OCI-LY1 (cell line): ENCODE results near the gene ZYX.

Source experiments
- H2AFZ ChIP-seq: fragments of 200-600 bp; sonication (generic), shearing (Covaris generic); 2 replicates; pipeline ENCODE4 v1.6.0; 2014; ENCODE audit warnings: antibody characterized with exemption, mild to moderate bottlenecking, low read length
- H3F3A ChIP-seq: fragments of 200-600 bp; sonication (generic), shearing (Covaris generic); 2 replicates; pipeline ENCODE4 v1.6.0; 2014; ENCODE audit warnings: mild to moderate bottlenecking, antibody characterized with exemption, low read length, moderate library complexity; ENCODE audit not compliant: insufficient read depth
- H3K27ac ChIP-seq: fragments of 200-600 bp; sonication (generic); 2 replicates; pipeline ENCODE4 v1.5.1; 2014; ENCODE audit warnings: low read length, mixed run types, mild to moderate bottlenecking, low read depth; ENCODE audit not compliant: poor library complexity, severe bottlenecking
- H3K27me3 ChIP-seq: fragments of 200-600 bp; sonication (generic); 2 replicates; pipeline ENCODE4 v1.6.0; 2014; ENCODE audit warnings: antibody characterized with exemption, mild to moderate bottlenecking, low read length, moderate library complexity; ENCODE audit not compliant: insufficient read depth
- H3K36me3 ChIP-seq: fragments of 200-600 bp; sonication (generic); 2 replicates; pipeline ENCODE4 v1.6.1; 2014; ENCODE audit warnings: mild to moderate bottlenecking, antibody characterized with exemption, low read length, moderate library complexity, mixed read lengths; ENCODE audit not compliant: insufficient read depth
- H3K4me1 ChIP-seq: fragments of 200-600 bp; sonication (generic); 2 replicates; pipeline ENCODE4 v1.5.1; 2014; ENCODE audit warnings: mild to moderate bottlenecking, low read length, moderate library complexity; ENCODE audit not compliant: insufficient read depth, severe bottlenecking
- H3K4me2 ChIP-seq: fragments of 200-600 bp; sonication (generic), shearing (Covaris generic); 2 replicates; pipeline ENCODE4 v1.6.1; 2014; ENCODE audit warnings: low read length
- H3K4me3 ChIP-seq: fragments of 200-600 bp; sonication (generic); 2 replicates; pipeline ENCODE4 v1.5.1; 2014; ENCODE audit warnings: low read length, low read depth, mild to moderate bottlenecking, mixed read lengths; ENCODE audit not compliant: poor library complexity, severe bottlenecking
- H3K79me2 ChIP-seq: fragments of 200-600 bp; shearing (Covaris generic); 2 replicates; pipeline ENCODE4 v1.6.1; 2016; ENCODE audit warnings: mixed run types, low read length, mixed read lengths; ENCODE audit not compliant: insufficient read depth
- H3K9ac ChIP-seq: fragments of 200-600 bp; sonication (generic), shearing (Covaris generic); 2 replicates; pipeline ENCODE4 v1.6.1; 2014; ENCODE audit warnings: mild to moderate bottlenecking, low read length, mixed read lengths
- H3K9me2 ChIP-seq: fragments of 200-600 bp; sonication (generic), shearing (Covaris generic); 2 replicates; pipeline ENCODE4 v1.6.1; 2014; ENCODE audit warnings: low read depth, mild to moderate bottlenecking, low read length, mixed read lengths
- H3K9me3 ChIP-seq: fragments of 200-600 bp; shearing (Covaris generic); 2 replicates; pipeline ENCODE4 v1.6.1; 2014; ENCODE audit warnings: low read length, mixed read lengths
- H4K20me1 ChIP-seq: fragments of 200-600 bp; sonication (generic), shearing (Covaris generic); 2 replicates; pipeline ENCODE4 v1.6.0; 2016; ENCODE audit warnings: mild to moderate bottlenecking, low read length; ENCODE audit not compliant: insufficient read depth
- EZH2 ChIP-seq: fragments of 200-600 bp; sonication (generic), shearing (Covaris generic); IDR thresholded peaks from 2 replicates; pipeline ENCODE4 v1.8.0; 2017; ENCODE audit warnings: borderline replicate concordance, mixed run types, mild to moderate bottlenecking, antibody characterized with exemption, low read length, moderate library complexity, mixed read lengths
- TF ChIP-seq, protein P1 (sequence below): fragments of 200-600 bp; sonication (generic), shearing (Covaris generic); IDR thresholded peaks from 2 replicates; pipeline ENCODE4 v1.5.1; 2017; ENCODE audit warnings: mild to moderate bottlenecking, antibody characterized with exemption, low read length, moderate library complexity, mixed read lengths

The ZYX gene

GRCh38 chr7:143405173-143406001 is 24.2 kb downstream of the ZYX start:
- Histone ChIP-seq H2AFZ (no peak overlapping the region), H3K27me3 (no peaks in the 10 kb centered on the region; the same call in 1 of the 2 replicates), H3K4me3 (no peak overlapping the region), H3K4me2 (no peak overlapping the region), H3K4me1 (no peaks in the 10 kb centered on the region), H4K20me1 (no peaks in the 10 kb centered on the region), H3K9ac (no peak overlapping the region), H3K27ac (no peak overlapping the region), H3K9me3 (no peaks in the 10 kb centered on the region), H3F3A (no peaks in the 10 kb centered on the region), H3K9me2 (no peaks in the 10 kb centered on the region), H3K36me3 (no peaks in the 10 kb centered on the region), H3K79me2 (no peaks in the 10 kb centered on the region)
- no peak for TF ChIP-seq EZH2
- TF ChIP-seq, protein P1, sequence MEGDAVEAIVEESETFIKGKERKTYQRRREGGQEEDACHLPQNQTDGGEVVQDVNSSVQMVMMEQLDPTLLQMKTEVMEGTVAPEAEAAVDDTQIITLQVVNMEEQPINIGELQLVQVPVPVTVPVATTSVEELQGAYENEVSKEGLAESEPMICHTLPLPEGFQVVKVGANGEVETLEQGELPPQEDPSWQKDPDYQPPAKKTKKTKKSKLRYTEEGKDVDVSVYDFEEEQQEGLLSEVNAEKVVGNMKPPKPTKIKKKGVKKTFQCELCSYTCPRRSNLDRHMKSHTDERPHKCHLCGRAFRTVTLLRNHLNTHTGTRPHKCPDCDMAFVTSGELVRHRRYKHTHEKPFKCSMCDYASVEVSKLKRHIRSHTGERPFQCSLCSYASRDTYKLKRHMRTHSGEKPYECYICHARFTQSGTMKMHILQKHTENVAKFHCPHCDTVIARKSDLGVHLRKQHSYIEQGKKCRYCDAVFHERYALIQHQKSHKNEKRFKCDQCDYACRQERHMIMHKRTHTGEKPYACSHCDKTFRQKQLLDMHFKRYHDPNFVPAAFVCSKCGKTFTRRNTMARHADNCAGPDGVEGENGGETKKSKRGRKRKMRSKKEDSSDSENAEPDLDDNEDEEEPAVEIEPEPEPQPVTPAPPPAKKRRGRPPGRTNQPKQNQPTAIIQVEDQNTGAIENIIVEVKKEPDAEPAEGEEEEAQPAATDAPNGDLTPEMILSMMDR: no peak

- H3K27ac ChIP-seq: no peak overlapping the region
- no peak for TF ChIP-seq EZH2
- TF ChIP-seq, protein P1: no peak
- H3K36me3 ChIP-seq: no peaks in the 10 kb centered on the region
- no peaks in the 10 kb centered on the region for H3F3A ChIP-seq
- no peaks in the 10 kb centered on the region for H4K20me1 ChIP-seq
- no peak overlapping the region for H3K4me2 ChIP-seq
- no peak overlapping the region for H2AFZ ChIP-seq
- no peaks in the 10 kb centered on the region for H3K79me2 ChIP-seq
- H3K9me3 ChIP-seq: no peaks in the 10 kb centered on the region
- no peak overlapping the region for H3K4me3 ChIP-seq
- H3K9me2 ChIP-seq: no peaks in the 10 kb centered on the region
- no peaks in the 10 kb centered on the region; the same call in 1 of the 2 replicates for H3K27me3 ChIP-seq
- H3K4me1 ChIP-seq: no peaks in the 10 kb centered on the region
- H3K9ac ChIP-seq: no peak overlapping the region
These were observed 24.8 kb downstream of the ZYX start for GRCh38 chr7:143406002-143406357.

GRCh38 chr7:143407287-143408251 is 26.4 kb downstream of the ZYX start:
- H3K36me3 ChIP-seq: no peaks in the 10 kb centered on the region
- H2AFZ ChIP-seq: no peak overlapping the region
- H3K9me3 ChIP-seq: no peaks in the 10 kb centered on the region
- H3K27ac ChIP-seq: no peak overlapping the region
- H3K79me2 ChIP-seq: no peaks in the 10 kb centered on the region
- no peaks in the 10 kb centered on the region for H3K4me1 ChIP-seq
- no peak overlapping the region for H3K4me3 ChIP-seq
- no peak overlapping the region for H3K9ac ChIP-seq
- TF ChIP-seq, protein P1: no peak
- no peak for TF ChIP-seq EZH2
- no peaks in the 10 kb centered on the region for H4K20me1 ChIP-seq
- H3K9me2 ChIP-seq: no peaks in the 10 kb centered on the region
- no peaks in the 10 kb centered on the region for H3F3A ChIP-seq
- no peaks in the 10 kb centered on the region; the same call in 1 of the 2 replicates for H3K27me3 ChIP-seq
- no peak overlapping the region for H3K4me2 ChIP-seq
